LNCaP clone FGC (cell line): ENCODE measurements around the gene ADIPOQ.
"Not testable (repeated sequence)": the region's sequence is repeated elsewhere in the genome, so short reads cannot be mapped to it uniquely, and the experiment has no call there.

Source experiments
- DNase-seq: peaks from one replicate; pipeline ENCODE4 v3.0.0-alpha.2; 2011; ENCODE audit warnings: low read depth
- H3K4me3 ChIP-seq: 2 replicates; pipeline ENCODE4 v1.5.1; 2011; ENCODE audit warnings: mild to moderate bottlenecking, low read depth, low read length, control low read depth
- CTCF ChIP-seq: IDR thresholded peaks from 2 replicates; pipeline ENCODE4 v1.5.1; 2012; ENCODE audit warnings: mild to moderate bottlenecking; ENCODE audit not compliant: control insufficient read depth, insufficient read depth; ENCODE audit errors: extremely low read depth

Gene ADIPOQ

GRCh38 chr3:186845756-186846155, 3.2 kb downstream of the ADIPOQ start:
- no peak for TF ChIP-seq CTCF
- no peak overlapping the region for H3K4me3 ChIP-seq
- no peak for DNase-seq

- no peak for DNase-seq
- no peak for TF ChIP-seq CTCF
- H3K4me3 ChIP-seq: no peak overlapping the region
These were observed 4.9 kb downstream of the ADIPOQ start for GRCh38 chr3:186847437-186847836.

GRCh38 chr3:186849374-186849975, 7.0 kb downstream of the ADIPOQ start:
- TF ChIP-seq CTCF: peak; percentile 55
- no peak overlapping the region for H3K4me3 ChIP-seq
- no peak for DNase-seq

GRCh38 chr3:186851835-186852234, 9.3 kb downstream of the ADIPOQ start:
- not testable (repeated sequence) for H3K4me3 ChIP-seq, DNase-seq

- no peak overlapping the region for H3K4me3 ChIP-seq
- DNase-seq: no peak
- TF ChIP-seq CTCF: no peak
These were observed 10.5 kb downstream of the ADIPOQ start for GRCh38 chr3:186852994-186853393.

- no peak for TF ChIP-seq CTCF
- no peak overlapping the region for H3K4me3 ChIP-seq
- DNase-seq: no peak
These were observed 11.6 kb downstream of the ADIPOQ start for GRCh38 chr3:186854146-186854545.

- DNase-seq: no peak
- H3K4me3 ChIP-seq: no peak overlapping the region
- no peak for TF ChIP-seq CTCF
These were observed 12.4 kb downstream of the ADIPOQ start for GRCh38 chr3:186854954-186855353.
